ENCODE results near the gene RAP2A. TPM values are rescaled to one million over a fixed set of nuclear protein-coding genes. Genes with fewer than 3 reads are reported as not detected.

RAP2A gene
- total RNA-seq, 2 donors from 2014 or later, result 8.1 to 19.0 TPM

GRCh38 chr13:97466722-97467121, 32.8 kb downstream of the RAP2A start:
- Mint-ChIP-seq H3K9me3 (no peaks in the 10 kb centered on the region), H3K27ac (no peak overlapping the region), H3K36me3 (no peaks in the 10 kb centered on the region)
- no peak for DNase-seq (ENCODE audit: low spot score in 2 of 2)
- no peak for ATAC-seq

GRCh38 chr13:97468331-97468730, 34.4 kb downstream of the RAP2A start:
- Mint-ChIP-seq H3K9me3 (no peaks in the 10 kb centered on the region), H3K27ac (no peak overlapping the region), H3K36me3 (no peaks in the 10 kb centered on the region)
- DNase-seq (ENCODE audit: low spot score in 2 of 2) (no peak), ATAC-seq (no peak)

- H3K9me3 Mint-ChIP-seq, result peaks cover 0 to 5% of the 10 kb centered on the region in 2 donors
- ATAC-seq, result no peak
- no peak overlapping the region for H3K27ac Mint-ChIP-seq
- no peak for DNase-seq (ENCODE audit: low spot score in 2 of 2)
- no peaks in the 10 kb centered on the region for H3K36me3 Mint-ChIP-seq
Measured at GRCh38 chr13:97471711-97472110, 37.7 kb downstream of the RAP2A start.

- ATAC-seq (no peak), DNase-seq (ENCODE audit: low spot score in 2 of 2) (no peak)
- no peak overlapping the region for H3K27ac Mint-ChIP-seq
- no peaks in the 10 kb centered on the region for H3K36me3 Mint-ChIP-seq
- H3K9me3 Mint-ChIP-seq, result peaks cover 0 to 5% of the 10 kb centered on the region in 2 donors
Measured at GRCh38 chr13:97474349-97474980, 40.5 kb downstream of the RAP2A start.

GRCh38 chr13:97475011-97475410, 41.0 kb downstream of the RAP2A start:
- no peak overlapping the region for H3K27ac Mint-ChIP-seq
- peaks cover 0 to 5% of the 10 kb centered on the region in 2 donors for H3K9me3 Mint-ChIP-seq
- ATAC-seq (no peak), DNase-seq (ENCODE audit: low spot score in 2 of 2) (no peak)
- H3K36me3 Mint-ChIP-seq, result no peaks in the 10 kb centered on the region

- Mint-ChIP-seq H3K9me3 (peaks cover 0 to 5% of the 10 kb centered on the region in 2 donors), H3K27ac (no peak overlapping the region), H3K36me3 (no peaks in the 10 kb centered on the region)
- DNase-seq (ENCODE audit: low spot score in 2 of 2) (no peak), ATAC-seq (no peak)
Measured at GRCh38 chr13:97477844-97478243, 43.9 kb downstream of the RAP2A start.

GRCh38 chr13:97478247-97478646, 44.3 kb downstream of the RAP2A start:
- ATAC-seq (no peak), DNase-seq (ENCODE audit: low spot score in 2 of 2) (no peak)
- peaks cover 0 to 5% of the 10 kb centered on the region in 2 donors for H3K9me3 Mint-ChIP-seq
- no peak overlapping the region for H3K27ac Mint-ChIP-seq
- H3K36me3 Mint-ChIP-seq, result no peaks in the 10 kb centered on the region

GRCh38 chr13:97483465-97483864, 49.5 kb downstream of the RAP2A start:
- no peak for ATAC-seq
- H3K36me3 Mint-ChIP-seq, result no peaks in the 10 kb centered on the region
- no peak overlapping the region for H3K27ac Mint-ChIP-seq
- no peak for DNase-seq (ENCODE audit: low spot score in 2 of 2)
- no peaks in the 10 kb centered on the region for H3K9me3 Mint-ChIP-seq

- Mint-ChIP-seq H3K9me3 (no peaks in the 10 kb centered on the region), H3K27ac (no peak overlapping the region), H3K36me3 (no peaks in the 10 kb centered on the region)
- ATAC-seq, result no peak
- DNase-seq (ENCODE audit: low spot score in 2 of 2), result no peak
Measured at GRCh38 chr13:97484301-97484700, 50.3 kb downstream of the RAP2A start.

- Mint-ChIP-seq H3K27ac (no peak overlapping the region), H3K36me3 (no peaks in the 10 kb centered on the region), H3K9me3 (peaks cover 0 to 3% of the 10 kb centered on the region in 2 donors)
- ATAC-seq (no peak), DNase-seq (ENCODE audit: low spot score in 2 of 2) (no peak)
Measured at GRCh38 chr13:97485320-97485719, 51.4 kb downstream of the RAP2A start.

- no peak for ATAC-seq
- no peak for DNase-seq (ENCODE audit: low spot score in 2 of 2)
- H3K36me3 Mint-ChIP-seq, result peaks cover 6% of the 10 kb centered on the region in 2 donors
- H3K9me3 Mint-ChIP-seq, result peaks cover 5 to 10% of the 10 kb centered on the region in 2 donors
- no peak overlapping the region for H3K27ac Mint-ChIP-seq
Measured at GRCh38 chr13:97490702-97491307, 56.8 kb downstream of the RAP2A start.

GRCh38 chr13:97491452-97491851, 57.5 kb downstream of the RAP2A start:
- no peak overlapping the region for H3K27ac Mint-ChIP-seq
- DNase-seq (ENCODE audit: low spot score in 2 of 2) (no peak), ATAC-seq (no peak)
- peaks cover 5 to 10% of the 10 kb centered on the region in 2 donors for H3K9me3 Mint-ChIP-seq
- peaks cover 6% of the 10 kb centered on the region in 2 donors for H3K36me3 Mint-ChIP-seq

GRCh38 chr13:97492257-97492656, 58.3 kb downstream of the RAP2A start:
- Mint-ChIP-seq H3K27ac (no peak overlapping the region), H3K9me3 (peaks cover 5 to 10% of the 10 kb centered on the region in 2 donors), H3K36me3 (peaks cover 6% of the 10 kb centered on the region in 2 donors)
- no peak for ATAC-seq
- no peak for DNase-seq (ENCODE audit: low spot score in 2 of 2)

GRCh38 chr13:97492684-97493371, 58.9 kb downstream of the RAP2A start:
- ATAC-seq (no peak), DNase-seq (ENCODE audit: low spot score in 2 of 2) (no peak)
- Mint-ChIP-seq H3K36me3 (peaks cover 6% of the 10 kb centered on the region in 2 donors), H3K9me3 (peaks cover 5 to 10% of the 10 kb centered on the region in 2 donors), H3K27ac (no peak overlapping the region)

- ATAC-seq (no peak), DNase-seq (ENCODE audit: low spot score in 2 of 2) (no peak)
- Mint-ChIP-seq H3K27ac (no peak overlapping the region), H3K9me3 (peaks cover 5 to 10% of the 10 kb centered on the region in 2 donors), H3K36me3 (peaks cover 6% of the 10 kb centered on the region in 2 donors)
Measured at GRCh38 chr13:97493456-97493855, 59.5 kb downstream of the RAP2A start.

- peaks cover 5% of the 10 kb centered on the region in 2 donors for H3K9me3 Mint-ChIP-seq
- ATAC-seq (no peak), DNase-seq (ENCODE audit: low spot score in 2 of 2) (no peak)
- H3K36me3 Mint-ChIP-seq, result peaks cover 6% of the 10 kb centered on the region in 2 donors
- H3K27ac Mint-ChIP-seq, result no peak overlapping the region
Measured at GRCh38 chr13:97495678-97496077, 61.7 kb downstream of the RAP2A start.

GRCh38 chr13:97496511-97496910, 62.5 kb downstream of the RAP2A start:
- no peak for DNase-seq (ENCODE audit: low spot score in 2 of 2)
- H3K36me3 Mint-ChIP-seq, result no peaks in the 10 kb centered on the region
- H3K9me3 Mint-ChIP-seq, result no peaks in the 10 kb centered on the region
- ATAC-seq, result no peak
- H3K27ac Mint-ChIP-seq, result no peak overlapping the region

Measured in activated naive CD4-positive, alpha-beta T cell treated with anti-CD3 and anti-CD28 coated beads, Interleukin-2, amount 50 U/mL, for 72 hours (primary cell).